Measurements from ENCODE around the gene ZFAND3. TPM values are rescaled to one million over a fixed set of nuclear protein-coding genes. Genes with fewer than 3 reads are reported as not detected.

ZFAND3 gene
- 75.0 and 80.5 TPM in 2 replicates for total RNA-seq (2022)
- percentile 96 among the genes with signal in this experiment for Bru-seq, nascent RNA
- percentile 92 among the genes with signal in this experiment for BruChase-seq, experiment 1, labeled RNA remaining after a 6-hour chase
- percentile 92 among the genes with signal in this experiment for BruChase-seq, experiment 2, labeled RNA remaining after a 2-hour chase
- long read RNA-seq, transcript ZFAND3-201 (6 exons, 3,366 nt), result major isoform, 13 of 28 reads
- long read RNA-seq, partial matches to known transcripts, result 4 of 28 reads
- long read RNA-seq, other reads (novel, unspliced or antisense), result 10 of 28 reads

GRCh38 chr6:37819177-37819801 is at the start of gene ZFAND3:
Gene ZFAND3 (plus strand): TSS chr6:37819727. CDS start chr6:37819946, 219 bp downstream.
- peaks cover 50% of the 10 kb centered on the region for H3K4me1 Mint-ChIP-seq (ENCODE audit: low read depth, unreplicated experiment)
- H3K27me3 Mint-ChIP-seq (ENCODE audit: unreplicated experiment), result peaks cover 14% of the 10 kb centered on the region
- no TSS peak for BruUV-seq (replicated peaks)
- peak within 1 kb of the TSS; percentile 99 for H3K27ac Mint-ChIP-seq (ENCODE audit: unreplicated experiment)
- intact Hi-C loops (cut with micrococcal nuclease; ENCODE audit: unreplicated experiment), result no loop called here
- H3K36me3 Mint-ChIP-seq (ENCODE audit: insufficient read depth, unreplicated experiment), result peaks cover 53% of the 10 kb centered on the region
- peak; percentile 99 for DNase-seq
- no peak for TF ChIP-seq CTCF (IDR thresholded peaks at IDR 0.05; ENCODE audit: unreplicated experiment)
- peak within 1 kb of the TSS; percentile 98 for H3K4me3 Mint-ChIP-seq (ENCODE audit: low read depth, unreplicated experiment)
- CTCF ChIA-PET, result interaction anchor here (0.5 to 2.6 kb wide), 6 partner anchors 27 to 488 kb away, joined by 3 to 20 read pairs (median 4); partner anchors contain the start of gene MDGA1
- H3K9me3 Mint-ChIP-seq (ENCODE audit: low read depth, unreplicated experiment), result no peaks in the 10 kb centered on the region

GRCh38 chr6:37774028-37774680 is 45.4 kb upstream of the ZFAND3 start:
- H3K27ac Mint-ChIP-seq (ENCODE audit: unreplicated experiment), result no peak overlapping the region
- peaks cover 31% of the 10 kb centered on the region for H3K27me3 Mint-ChIP-seq (ENCODE audit: unreplicated experiment)
- no peak for DNase-seq
- H3K9me3 Mint-ChIP-seq (ENCODE audit: low read depth, unreplicated experiment), result no peaks in the 10 kb centered on the region
- H3K36me3 Mint-ChIP-seq (ENCODE audit: insufficient read depth, unreplicated experiment), result no peaks in the 10 kb centered on the region
- peaks cover 6% of the 10 kb centered on the region for H3K4me1 Mint-ChIP-seq (ENCODE audit: low read depth, unreplicated experiment)
- CTCF ChIA-PET, result interaction anchor here (0.6 to 0.8 kb wide), 2 partner anchors 56 to 234 kb away, joined by 3 to 7 read pairs; no protein-coding TSS in a partner anchor
- H3K4me3 Mint-ChIP-seq (ENCODE audit: low read depth, unreplicated experiment), result no peak overlapping the region
- intact Hi-C loops (cut with micrococcal nuclease; ENCODE audit: unreplicated experiment), result no loop called here
- TF ChIP-seq CTCF (IDR thresholded peaks at IDR 0.05; ENCODE audit: unreplicated experiment), result no peak
- BruUV-seq (replicated peaks), result no TSS peak

GRCh38 chr6:37776566-37776965 is 43.0 kb upstream of the ZFAND3 start:
- Mint-ChIP-seq H3K27me3 (ENCODE audit: unreplicated experiment) (peaks cover 29% of the 10 kb centered on the region), H3K27ac (ENCODE audit: unreplicated experiment) (no peak overlapping the region), H3K9me3 (ENCODE audit: low read depth, unreplicated experiment) (no peaks in the 10 kb centered on the region), H3K36me3 (ENCODE audit: insufficient read depth, unreplicated experiment) (no peaks in the 10 kb centered on the region), H3K4me1 (ENCODE audit: low read depth, unreplicated experiment) (peaks cover 10% of the 10 kb centered on the region), H3K4me3 (ENCODE audit: low read depth, unreplicated experiment) (no peak overlapping the region)
- BruUV-seq (replicated peaks), result no TSS peak
- intact Hi-C loops (cut with micrococcal nuclease; ENCODE audit: unreplicated experiment), result no loop called here
- DNase-seq, result no peak
- CTCF ChIA-PET, result no interaction called here
- TF ChIP-seq CTCF (IDR thresholded peaks at IDR 0.05; ENCODE audit: unreplicated experiment), result no peak

- Mint-ChIP-seq H3K4me3 (ENCODE audit: low read depth, unreplicated experiment) (no peak overlapping the region), H3K9me3 (ENCODE audit: low read depth, unreplicated experiment) (no peaks in the 10 kb centered on the region), H3K4me1 (ENCODE audit: low read depth, unreplicated experiment) (peaks cover 10% of the 10 kb centered on the region), H3K27me3 (ENCODE audit: unreplicated experiment) (peaks cover 29% of the 10 kb centered on the region), H3K36me3 (ENCODE audit: insufficient read depth, unreplicated experiment) (no peaks in the 10 kb centered on the region), H3K27ac (ENCODE audit: unreplicated experiment) (no peak overlapping the region)
- no peak for DNase-seq
- BruUV-seq (replicated peaks), result no TSS peak
- CTCF ChIA-PET, result no interaction called here
- no peak for TF ChIP-seq CTCF (IDR thresholded peaks at IDR 0.05; ENCODE audit: unreplicated experiment)
- intact Hi-C loops (cut with micrococcal nuclease; ENCODE audit: unreplicated experiment), result no loop called here
Measured at GRCh38 chr6:37777272-37777834, 42.2 kb upstream of the ZFAND3 start.

Measured in Calu3 (cell line).